GM12878 (cell line): ENCODE results near the gene PHPT1. TPM values are rescaled to one million over a fixed set of nuclear protein-coding genes. Genes with fewer than 3 reads are reported as not detected.
"Not testable (repeated sequence)": the region's sequence is repeated elsewhere in the genome, so short reads cannot be mapped to it uniquely, and the experiment has no call there.

Experiments used
- ATAC-seq: fragments of 200-7000 bp; cut with Tn5 transposase; 3 replicates; pipeline ENCODE4 v1.9.1; 2020; ENCODE audit warnings: mild to moderate bottlenecking, moderate library complexity
- BruUV-seq: library from RNA; stranded (reverse); fragments of 400-500 nt; replicated peaks from 2 replicates; lab custom pipeline; 2021; lab: Mats Ljungman, UMichigan
- CTCF ChIA-PET: fragments of 300-600 bp; sonication (Branson Sonifier 250); formaldehyde crosslinking; extraction: SDS; loops from one replicate; lab custom pipeline; 2021; ENCODE audit warnings: inconsistent platforms; lab: Yijun Ruan, JAX
- POLR2A ChIA-PET: fragments of 350-600 bp; formaldehyde crosslinking; extraction: SDS; loops from one replicate; lab custom pipeline; 2021; ENCODE audit warnings: inconsistent platforms; lab: Charles Lee
- RAD21 ChIA-PET: fragments of 300-600 bp; sonication (Branson Sonifier 250); formaldehyde crosslinking; loops from one replicate; lab custom pipeline; 2023; ENCODE audit warnings: antibody characterized with exemption; ENCODE audit not compliant: unreplicated experiment; lab: Charles Lee
- SMC1A ChIA-PET: fragments of 300-600 bp; sonication (Branson Sonifier 250); formaldehyde crosslinking; loops from one replicate; lab custom pipeline; 2023; ENCODE audit not compliant: unreplicated experiment, uncharacterized antibody; lab: Charles Lee
- DNase-seq: peaks from one replicate; pipeline ENCODE4 v3.0.0-alpha.2; 2011; ENCODE audit warnings: low read depth, low spot score
- FAIRE-seq: peaks from 3 replicates; lab custom pipeline; 2011; peaks lifted over from hg19 to GRCh38; lab: Jason Lieb, UNC
- H2AFZ ChIP-seq: 2 replicates; pipeline ENCODE4 v1.6.0; 2011; ENCODE audit warnings: low read depth, low read length, control low read depth; ENCODE audit not compliant: control insufficient read depth
- H3K27ac ChIP-seq: 2 replicates; pipeline ENCODE4 v1.5.1; 2011; ENCODE audit warnings: control low read depth; ENCODE audit not compliant: control insufficient read depth, insufficient read depth
- H3K27me3 ChIP-seq, 2 experiments: replicated peaks in 1 of 2; 2 replicates each; pipeline versions ENCODE4 v1.6.0 to v1.6.1; 2011; ENCODE audit warnings: low read length in 1 of 2; ENCODE audit not compliant: control insufficient read depth in 2 of 2, insufficient read depth in 2 of 2
- H3K36me3 ChIP-seq, 2 experiments: 2 replicates each; pipeline ENCODE4 v1.5.1; 2011; ENCODE audit warnings: low read length in 1 of 2; ENCODE audit not compliant: control insufficient read depth in 2 of 2, insufficient read depth in 2 of 2
- H3K4me1 ChIP-seq: 2 replicates; pipeline ENCODE4 v1.6.1; 2011; ENCODE audit warnings: mild to moderate bottlenecking, low read length, moderate library complexity, mixed read lengths; ENCODE audit not compliant: control insufficient read depth, insufficient read depth
- H3K4me2 ChIP-seq: 2 replicates; pipeline ENCODE4 v1.6.0; 2011; ENCODE audit warnings: control low read depth; ENCODE audit not compliant: control insufficient read depth, insufficient read depth
- H3K4me3 ChIP-seq: fragments of 200-600 bp; sonication (generic); 2 replicates; pipeline ENCODE4 v1.5.1; 2016
- H3K79me2 ChIP-seq: 2 replicates; pipeline ENCODE4 v1.6.0; 2011; ENCODE audit warnings: low read length; ENCODE audit not compliant: control insufficient read depth, insufficient read depth
- H3K9ac ChIP-seq: 2 replicates; pipeline ENCODE4 v1.8.0; 2011; ENCODE audit warnings: low read length, control low read depth, mixed read lengths; ENCODE audit not compliant: control insufficient read depth, insufficient read depth
- H3K9me3 ChIP-seq: replicated peaks from 3 replicates; pipeline ENCODE4 v1.5.1; 2011; ENCODE audit warnings: mild to moderate bottlenecking, low read length; ENCODE audit not compliant: control insufficient read depth, insufficient read depth
- H4K20me1 ChIP-seq: 2 replicates; pipeline ENCODE4 v1.6.0; 2011; ENCODE audit not compliant: control insufficient read depth, insufficient read depth
- CTCF ChIP-seq, 3 experiments: IDR thresholded peaks in 2 of 3; conservative IDR thresholded peaks in 1 of 3; 2 replicates each; pipeline ENCODE4 v1.5.1; 2011; ENCODE audit warnings: low read depth in 3 of 3, low read length in 3 of 3, mild to moderate bottlenecking in 3 of 3, control low read depth in 2 of 3, moderate library complexity in 2 of 3, inconsistent platforms in 1 of 3, mixed read lengths in 1 of 3; ENCODE audit not compliant: control insufficient read depth in 2 of 3, insufficient read depth in 1 of 3; ENCODE audit errors: extremely low read depth in 1 of 3
- GATAD2B ChIP-seq: fragments of 450-650 bp; conservative IDR thresholded peaks from 2 replicates; pipeline ENCODE4 v1.6.1; 2017; ENCODE audit warnings: low read depth, mild to moderate bottlenecking, moderate library complexity
- MEF2B ChIP-seq: fragments of 450-650 bp; IDR thresholded peaks from 2 replicates; pipeline ENCODE4 v1.6.1; 2018; ENCODE audit warnings: mild to moderate bottlenecking, moderate library complexity; ENCODE audit not compliant: partially characterized antibody, poor library complexity, severe bottlenecking
- POLR2A ChIP-seq: IDR thresholded peaks from 2 replicates; pipeline ENCODE4 v1.6.1; 2011; ENCODE audit warnings: low read depth, mild to moderate bottlenecking, low read length
- SUZ12 ChIP-seq: fragments of 200-600 bp; sonication (generic); IDR thresholded peaks from one replicate; pipeline ENCODE4 v1.6.1; 2018; ENCODE audit warnings: antibody characterized with exemption, mild to moderate bottlenecking; ENCODE audit not compliant: unreplicated experiment
- WGBS: methylation state at CpG from one replicate; pipeline ENCODE4 v1.1.6; 2016; ENCODE audit warnings: low lambda C conversion rate; ENCODE audit not compliant: insufficient replicate concordance, insufficient coverage; ENCODE audit errors: missing lambda C conversion rate; 5-methylcytosine and 5-hydroxymethylcytosine counted together
- in situ Hi-C: fragments of 300-500 bp; cut with MboI; formaldehyde crosslinking; loops from 9 replicates; pipeline ENCODE4 v1.14.3; 2018; ENCODE audit warnings: mixed read lengths
- intact Hi-C: fragments of 100-400 bp; cut with micrococcal nuclease; formaldehyde crosslinking; loops from one replicate; pipeline ENCODE4 v1.14.2; 2022; ENCODE audit not compliant: unreplicated experiment
- polyA plus RNA-seq, 11 experiments: library from polyadenylated mRNA; depleted of rRNA in 4 of 11; unstranded in 6 of 11; stranded (reverse) in 5 of 11; fragments of >200 nt; fragmentation: Nextera tagmentation in 4 of 11; fragmentation: Illumina TruSeq in 1 of 11; extraction: Ambion mirVana in 4 of 11; extraction: Trizol in 1 of 11; gene quantifications; 1 replicate in 1 of 11; 2 replicates in 10 of 11; pipeline versions ENCODE4 v1.2.1 to v1.2.3, GENCODE V29; 2011 to 2016; ENCODE audit warnings: inconsistent platforms in 2 of 11, missing spikeins in 2 of 11, low read depth in 1 of 11
- total RNA-seq, 4 experiments: library from RNA; depleted of rRNA in 3 of 4; stranded (reverse); fragments of >200 nt in 3 of 4; fragmentation: Illumina TruSeq in 1 of 4; extraction: Trizol in 1 of 4; gene quantifications; 2 replicates each; pipeline versions ENCODE4 v1.2.1 to v1.2.3, GENCODE V29; 2013 to 2021
- TF ChIP-seq, protein P1 (sequence below): fragments of 450-650 bp; conservative IDR thresholded peaks from 2 replicates; pipeline ENCODE4 v1.6.1; 2017; ENCODE audit warnings: mild to moderate bottlenecking, moderate library complexity

PHPT1 gene
- total and polyA plus RNA-seq, 10 of the 15 experiments (the other 5 are each of a cell fraction or from before 2014, with no cell fraction given): 56.2 to 323 (median 140) TPM

GRCh38 chr9:136843159-136843800 lies 5.9 kb upstream of the PHPT1 start:
- H3K4me1 ChIP-seq, H3K27ac ChIP-seq, BruUV-seq, H3K9ac ChIP-seq, H3K4me3 ChIP-seq, H3K36me3 ChIP-seq, H3K79me2 ChIP-seq, in situ Hi-C loops, FAIRE-seq, H4K20me1 ChIP-seq, H3K9me3 ChIP-seq, H2AFZ ChIP-seq, H3K27me3 ChIP-seq, intact Hi-C loops, DNase-seq: not testable (repeated sequence)
- ATAC-seq: peak; percentile 9
- CTCF ChIA-PET: interaction anchor here (0.6 to 4.5 kb wide), 27 partner anchors 10 to 380 kb away, joined by 3 to 46 read pairs (median 5); partner anchors contain the start of genes FBXW5 and TRAF2
- RAD21 ChIA-PET: interaction anchor here (0.8 to 4.1 kb wide), 6 partner anchors 38 to 192 kb away, joined by 3 to 16 read pairs (median 4); no protein-coding TSS in a partner anchor
- 6% methylated on average over 18 of the region's 21 CpGs for WGBS
- H3K4me2 ChIP-seq: peak overlapping the region; percentile 64
- POLR2A ChIA-PET: interaction anchor here (0.8 to 1.4 kb wide), 3 partner anchors 17 to 59 kb away, joined by 3 to 5 read pairs (median 4); partner anchors contain the start of gene TRAF2
- SMC1A ChIA-PET: interaction anchor here (1.4 to 2.4 kb wide), 4 partner anchors 34 to 59 kb away, joined by 3 to 6 read pairs (median 4); no protein-coding TSS in a partner anchor

DNA sequence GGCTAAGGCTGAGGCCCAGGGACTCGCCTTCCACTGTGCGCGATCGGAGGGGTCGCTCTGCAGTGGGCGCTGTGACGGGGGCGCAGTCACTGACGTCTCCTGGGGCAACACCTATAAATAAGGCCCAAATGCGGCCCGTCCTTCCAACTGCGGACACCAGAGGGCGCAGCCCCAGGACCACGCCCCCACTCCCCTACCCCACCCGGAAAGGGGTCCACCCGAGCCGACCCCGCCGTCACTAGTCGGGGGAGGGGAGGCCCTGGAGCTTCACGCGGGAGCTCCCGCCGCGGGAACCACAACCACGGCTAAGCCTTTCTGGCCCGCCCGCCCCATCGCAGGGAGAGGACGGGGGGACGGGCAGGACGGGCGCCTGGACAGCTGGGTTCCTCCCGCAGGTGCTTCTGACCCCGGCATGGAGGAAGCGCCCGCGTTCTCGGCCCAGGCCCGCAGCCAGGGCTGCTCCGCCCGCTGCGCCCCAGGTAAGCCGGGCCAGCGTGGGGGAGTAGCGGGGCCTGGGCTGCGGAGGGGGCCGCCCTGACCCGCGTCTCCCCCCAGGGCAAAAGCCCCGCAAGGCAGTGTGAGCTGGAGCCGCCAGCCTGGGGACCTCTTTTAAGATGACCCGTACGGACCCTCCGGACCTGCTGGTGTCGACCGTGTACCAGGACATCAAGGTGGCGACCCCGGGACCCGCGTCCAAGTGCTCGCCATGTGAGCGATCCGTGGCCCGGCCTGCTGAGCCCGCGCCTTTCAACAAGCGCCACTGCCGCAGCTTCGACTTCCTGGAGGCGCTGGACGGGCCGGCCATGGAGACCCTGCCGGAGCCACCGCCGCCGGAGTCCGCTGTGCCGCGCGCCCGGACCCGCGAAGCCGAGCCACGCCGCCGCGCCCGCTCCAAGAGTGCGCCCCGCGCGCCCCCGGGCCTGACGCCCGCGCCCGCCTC lies 5.1 kb upstream of the PHPT1 start:
- POLR2A ChIA-PET, H3K9me3 ChIP-seq, in situ Hi-C loops, H3K36me3 ChIP-seq, H2AFZ ChIP-seq, DNase-seq, H3K79me2 ChIP-seq, H3K4me1 ChIP-seq, BruUV-seq, H3K9ac ChIP-seq, H3K27ac ChIP-seq, intact Hi-C loops, FAIRE-seq, H3K4me3 ChIP-seq, H4K20me1 ChIP-seq, H3K27me3 ChIP-seq: not testable (repeated sequence)
- peak overlapping the region; percentile 64 for H3K4me2 ChIP-seq
- ChIA-PET CTCF (interaction anchor here (0.8 to 4.5 kb wide), 8 partner anchors 16 to 191 kb away, joined by 3 to 46 read pairs (median 10); partner anchors contain the start of genes CLIC3, FBXW5 and TRAF2), SMC1A (interaction anchor here (2.2 to 2.4 kb wide), 2 partner anchors 34 to 58 kb away, joined by 5 to 6 read pairs; no protein-coding TSS in a partner anchor), RAD21 (interaction anchor here (1.3 to 4.1 kb wide), 3 partner anchors 55 to 191 kb away, joined by 5 to 16 read pairs (median 14); no protein-coding TSS in a partner anchor)
- ATAC-seq: peak; percentile 22
- TF ChIP-seq GATAD2B: 0 out of 2 replicates have a peak, but pooled peaks have one; percentile 22
- TF ChIP-seq MEF2B: peak; percentile 32
- peak; percentile 55 for TF ChIP-seq SUZ12
- TF ChIP-seq, protein P1, sequence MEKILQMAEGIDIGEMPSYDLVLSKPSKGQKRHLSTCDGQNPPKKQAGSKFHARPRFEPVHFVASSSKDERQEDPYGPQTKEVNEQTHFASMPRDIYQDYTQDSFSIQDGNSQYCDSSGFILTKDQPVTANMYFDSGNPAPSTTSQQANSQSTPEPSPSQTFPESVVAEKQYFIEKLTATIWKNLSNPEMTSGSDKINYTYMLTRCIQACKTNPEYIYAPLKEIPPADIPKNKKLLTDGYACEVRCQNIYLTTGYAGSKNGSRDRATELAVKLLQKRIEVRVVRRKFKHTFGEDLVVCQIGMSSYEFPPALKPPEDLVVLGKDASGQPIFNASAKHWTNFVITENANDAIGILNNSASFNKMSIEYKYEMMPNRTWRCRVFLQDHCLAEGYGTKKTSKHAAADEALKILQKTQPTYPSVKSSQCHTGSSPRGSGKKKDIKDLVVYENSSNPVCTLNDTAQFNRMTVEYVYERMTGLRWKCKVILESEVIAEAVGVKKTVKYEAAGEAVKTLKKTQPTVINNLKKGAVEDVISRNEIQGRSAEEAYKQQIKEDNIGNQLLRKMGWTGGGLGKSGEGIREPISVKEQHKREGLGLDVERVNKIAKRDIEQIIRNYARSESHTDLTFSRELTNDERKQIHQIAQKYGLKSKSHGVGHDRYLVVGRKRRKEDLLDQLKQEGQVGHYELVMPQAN: 0 out of 2 replicates have a peak, but pooled peaks have one; percentile 33
- TF ChIP-seq POLR2A: peak; percentile 36; the same call in 1 of the 2 replicates
- TF ChIP-seq CTCF (IDR thresholded peaks at IDR 0.05 in 2 of 3, conservative IDR thresholded peaks at IDR 0.05 in 1 of 3; ENCODE audit: control insufficient read depth in 2 of 3, extremely low read depth in 1 of 3, insufficient read depth in 1 of 3, low read depth in 3 of 3, low read length in 3 of 3): peak; percentile 14 to 48 (median 33); a peak in 5 of 6 replicates
- 20% methylated on average over 64 of the region's 99 CpGs for WGBS
